ENCODE results near the gene TUBA3E.
"Not testable (repeated sequence)": the region's sequence is repeated elsewhere in the genome, so short reads cannot be mapped to it uniquely, and the experiment has no call there.

DNA sequence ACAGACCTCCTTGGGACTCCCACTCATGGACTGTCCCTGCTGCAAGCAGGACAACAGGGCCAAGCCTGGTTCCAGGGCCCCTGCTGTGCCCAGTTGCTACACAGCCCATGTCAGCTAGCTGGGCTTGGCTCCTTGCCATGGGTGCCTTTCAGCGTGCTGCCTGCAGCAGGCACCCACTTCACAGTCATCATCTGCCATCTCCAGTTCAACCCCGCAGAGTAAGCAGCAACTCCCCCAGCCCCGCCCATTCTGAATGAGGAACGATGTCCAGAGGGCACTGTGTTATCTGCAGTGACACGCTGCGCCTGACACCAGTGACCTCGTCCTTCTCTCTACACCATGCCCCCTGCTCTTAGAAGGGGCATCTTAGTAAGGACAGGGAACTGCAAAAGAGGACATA, 4.3 kb upstream of the TUBA3E start:
- TF ChIP-seq, protein P1, sequence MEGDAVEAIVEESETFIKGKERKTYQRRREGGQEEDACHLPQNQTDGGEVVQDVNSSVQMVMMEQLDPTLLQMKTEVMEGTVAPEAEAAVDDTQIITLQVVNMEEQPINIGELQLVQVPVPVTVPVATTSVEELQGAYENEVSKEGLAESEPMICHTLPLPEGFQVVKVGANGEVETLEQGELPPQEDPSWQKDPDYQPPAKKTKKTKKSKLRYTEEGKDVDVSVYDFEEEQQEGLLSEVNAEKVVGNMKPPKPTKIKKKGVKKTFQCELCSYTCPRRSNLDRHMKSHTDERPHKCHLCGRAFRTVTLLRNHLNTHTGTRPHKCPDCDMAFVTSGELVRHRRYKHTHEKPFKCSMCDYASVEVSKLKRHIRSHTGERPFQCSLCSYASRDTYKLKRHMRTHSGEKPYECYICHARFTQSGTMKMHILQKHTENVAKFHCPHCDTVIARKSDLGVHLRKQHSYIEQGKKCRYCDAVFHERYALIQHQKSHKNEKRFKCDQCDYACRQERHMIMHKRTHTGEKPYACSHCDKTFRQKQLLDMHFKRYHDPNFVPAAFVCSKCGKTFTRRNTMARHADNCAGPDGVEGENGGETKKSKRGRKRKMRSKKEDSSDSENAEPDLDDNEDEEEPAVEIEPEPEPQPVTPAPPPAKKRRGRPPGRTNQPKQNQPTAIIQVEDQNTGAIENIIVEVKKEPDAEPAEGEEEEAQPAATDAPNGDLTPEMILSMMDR (IDR thresholded peaks at IDR 0.05): not testable (repeated sequence)
- TF ChIP-seq POLR2A (IDR thresholded peaks at IDR 0.05): not testable (repeated sequence)
